HG02943 (cell line): ENCODE results near the gene HABP2.

ENCODE experiments used
- ATAC-seq: cut with Tn5 transposase; IDR thresholded peaks from one replicate; pipeline ENCODE4 v1.9.1; 2021; ENCODE audit warnings: mild to moderate bottlenecking, low read depth, moderate library complexity; ENCODE audit not compliant: unreplicated experiment

The HABP2 gene

DNA sequence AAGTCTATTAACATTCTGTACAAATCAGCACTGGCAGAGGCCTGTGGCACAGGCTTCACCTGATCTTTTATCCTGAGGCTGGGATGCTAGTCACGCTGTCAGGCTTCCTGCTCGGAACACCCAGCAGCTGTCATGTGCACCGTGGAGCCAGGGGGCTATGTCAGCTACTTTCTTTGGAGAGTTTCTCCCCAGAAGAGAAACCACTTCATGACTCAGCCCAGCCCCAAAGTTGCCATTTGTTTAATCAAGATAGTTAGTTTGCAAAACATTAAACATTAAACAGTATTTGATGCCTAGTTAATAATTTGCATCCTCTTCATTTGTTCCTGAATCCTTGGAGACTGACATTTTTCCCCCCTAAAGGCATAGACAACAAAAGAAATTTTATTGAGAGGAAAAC is at the start of gene HABP2:
HABP2 (plus strand) TSS at position 353 of the 400 bp plus-strand sequence. CDS start 69 bp downstream, outside the sequence.
- no peak for ATAC-seq

DNA sequence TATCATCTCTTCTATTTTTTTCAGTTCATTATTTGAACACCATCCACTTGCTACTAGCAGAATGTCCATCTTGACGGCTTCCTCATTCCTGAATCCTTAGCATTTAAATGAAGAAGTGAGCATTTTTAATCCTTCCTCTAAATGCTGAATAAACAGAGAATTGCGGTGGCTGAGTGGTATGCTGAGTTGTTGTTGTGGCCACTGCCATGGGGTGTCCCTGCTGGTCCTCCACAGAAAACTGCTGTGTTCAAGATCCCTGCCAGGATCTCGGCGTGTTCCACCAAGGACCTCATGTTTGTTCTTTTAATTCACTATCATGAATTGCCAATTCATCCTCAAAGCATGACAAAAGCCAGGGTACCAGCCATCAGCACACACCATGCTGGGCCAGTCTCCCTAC is 48.9 kb upstream of the HABP2 start:
- no peak for ATAC-seq

DNA sequence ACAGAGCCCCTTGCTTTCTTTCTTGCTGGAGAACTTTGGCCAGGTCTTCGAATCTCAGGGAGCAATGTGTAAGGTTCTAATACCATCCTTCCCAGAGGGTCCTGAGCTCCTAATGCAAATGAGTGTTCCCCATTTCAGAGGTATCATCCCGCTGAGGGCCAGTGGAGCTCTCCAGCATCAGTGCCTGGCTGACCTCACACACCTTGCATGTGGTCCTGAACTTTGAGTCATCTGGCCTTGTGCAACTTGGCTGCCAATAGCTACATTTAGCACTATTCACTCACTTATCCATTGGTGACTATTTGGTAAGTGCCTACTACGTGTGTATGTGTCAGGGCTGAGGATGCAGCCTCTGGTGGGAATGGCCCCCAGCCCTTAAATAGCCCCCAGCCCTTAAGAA is 48.4 kb upstream of the HABP2 start:
- no peak for ATAC-seq

DNA sequence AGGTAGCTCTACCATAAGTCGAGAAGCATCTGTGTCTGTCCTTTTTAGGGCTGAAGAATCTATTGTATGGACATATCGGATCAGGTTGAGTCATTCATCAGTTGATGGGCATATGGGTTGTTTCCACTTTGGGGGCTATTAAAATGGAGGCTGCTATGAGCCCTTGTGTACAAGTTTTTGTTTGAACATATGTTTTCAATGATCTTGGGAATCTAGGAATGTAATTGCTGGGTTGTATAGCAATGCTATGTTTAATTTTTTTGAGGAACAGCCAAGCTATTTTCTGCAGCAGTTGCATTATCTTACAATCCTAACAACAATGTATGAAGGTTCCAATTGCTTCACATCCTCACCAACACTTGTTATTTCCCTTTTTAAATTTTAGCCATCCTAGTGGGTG is 46.4 kb upstream of the HABP2 start:
- ATAC-seq, result no peak

DNA sequence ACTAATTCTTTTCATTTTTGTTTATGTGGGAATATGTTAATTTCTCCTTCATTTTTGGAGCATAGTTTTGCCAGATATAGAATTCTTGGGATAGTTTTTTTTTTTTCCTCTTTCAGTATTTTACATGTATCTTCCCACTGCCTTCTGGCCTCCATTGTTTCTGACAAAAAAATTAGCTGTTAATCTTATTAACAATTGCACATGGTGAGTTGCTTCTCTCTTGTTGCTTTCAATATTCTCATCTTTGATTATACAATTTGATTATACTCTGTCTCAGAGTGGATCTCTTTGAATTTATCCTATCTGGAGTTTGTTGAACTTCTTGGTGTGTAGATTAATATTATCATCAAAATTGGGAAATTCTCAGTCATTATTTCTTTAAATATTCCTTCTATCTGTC is 41.4 kb upstream of the HABP2 start:
- no peak for ATAC-seq

DNA sequence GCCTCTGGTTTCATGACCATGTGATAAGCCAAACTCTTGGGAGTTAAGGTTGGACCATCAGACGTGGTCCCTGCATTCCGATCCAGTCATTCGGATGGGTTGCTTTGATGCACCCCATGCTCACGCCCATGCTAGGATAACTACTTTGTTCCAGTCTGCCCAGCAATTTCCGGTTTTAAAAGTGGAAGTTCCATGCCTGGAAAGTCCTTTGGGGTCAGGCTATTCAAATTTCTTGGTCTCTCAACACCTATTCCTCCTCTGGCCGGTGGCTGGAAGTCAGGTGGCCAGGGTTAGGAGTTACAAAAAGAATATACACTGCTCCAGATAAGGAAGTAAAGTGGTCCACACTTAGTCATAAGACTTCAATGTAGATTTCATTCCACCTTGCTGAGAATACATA is 37.7 kb upstream of the HABP2 start:
- ATAC-seq, result no peak

DNA sequence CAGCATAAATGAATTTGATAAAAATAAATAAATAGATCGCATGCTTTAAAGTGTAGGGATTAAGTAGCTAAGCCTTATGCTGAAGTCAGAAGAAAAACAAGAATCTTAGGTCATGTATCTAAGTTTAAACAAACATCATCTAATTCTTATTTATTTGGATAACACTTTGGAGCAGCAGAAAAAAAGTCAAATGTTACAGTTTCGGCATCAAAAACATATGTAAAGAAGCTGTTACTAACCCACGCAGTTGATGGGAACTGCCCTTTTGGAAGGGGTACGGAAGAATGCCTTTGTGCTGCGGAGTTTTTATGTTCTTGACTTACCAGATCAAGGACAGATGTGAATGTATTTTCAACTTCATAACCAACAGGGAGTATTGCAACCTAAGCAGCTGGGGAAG is 37.3 kb upstream of the HABP2 start:
- ATAC-seq, result no peak

DNA sequence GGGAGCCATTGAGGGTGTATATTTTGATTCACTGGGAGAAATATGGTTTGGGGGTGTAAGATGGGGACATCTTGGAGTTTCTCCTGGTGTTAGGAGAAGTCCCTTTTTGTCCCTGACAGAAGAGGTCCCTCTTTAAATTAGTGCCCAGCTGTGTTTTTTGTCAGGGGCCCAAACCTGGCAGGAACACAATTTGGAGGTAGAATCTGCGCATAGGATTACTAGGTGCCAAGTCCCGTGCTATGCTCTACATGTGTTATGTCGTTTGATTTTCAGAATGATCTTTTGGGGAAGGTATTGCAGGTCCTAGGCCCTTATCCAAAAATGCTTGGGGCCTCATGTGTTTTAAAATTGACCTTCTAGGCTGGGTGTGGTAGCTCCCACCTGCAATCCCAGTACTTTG is 36.8 kb upstream of the HABP2 start:
- ATAC-seq, result no peak

DNA sequence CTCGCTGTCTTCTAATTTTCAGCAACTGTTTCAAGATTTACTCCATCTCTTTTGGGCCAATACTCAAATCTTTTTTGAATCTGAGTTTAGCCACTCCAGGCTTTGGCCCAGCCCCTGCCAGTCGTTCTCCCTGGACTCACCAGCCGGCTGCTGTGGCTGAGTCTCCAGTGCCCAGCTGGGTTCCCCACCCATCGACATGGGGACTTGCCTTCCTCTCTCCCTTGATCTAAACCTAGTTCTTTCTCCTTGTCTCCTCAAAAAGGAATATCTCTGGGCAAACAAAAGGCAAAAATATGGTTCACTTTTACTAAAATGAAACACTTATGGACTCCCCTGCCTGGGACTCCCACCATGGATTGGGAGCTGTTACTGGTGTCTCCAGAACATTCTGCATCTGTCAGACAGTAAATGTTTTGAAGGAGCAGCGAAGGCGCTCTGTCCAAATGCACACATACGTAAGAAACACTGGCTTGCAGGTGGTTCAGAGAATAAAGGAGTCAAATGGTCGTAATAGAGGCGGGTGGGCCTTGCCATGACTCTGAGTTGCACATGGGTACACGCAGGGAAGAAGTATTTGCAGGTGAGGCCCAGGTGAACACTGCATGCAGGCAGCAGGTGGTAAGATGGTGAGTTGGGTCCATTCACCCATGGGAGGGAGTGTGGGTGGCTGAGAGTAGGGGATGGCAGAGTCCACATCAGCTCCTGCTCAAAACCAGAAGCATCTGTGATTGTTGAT is 35.5 kb upstream of the HABP2 start:
- no peak for ATAC-seq

DNA sequence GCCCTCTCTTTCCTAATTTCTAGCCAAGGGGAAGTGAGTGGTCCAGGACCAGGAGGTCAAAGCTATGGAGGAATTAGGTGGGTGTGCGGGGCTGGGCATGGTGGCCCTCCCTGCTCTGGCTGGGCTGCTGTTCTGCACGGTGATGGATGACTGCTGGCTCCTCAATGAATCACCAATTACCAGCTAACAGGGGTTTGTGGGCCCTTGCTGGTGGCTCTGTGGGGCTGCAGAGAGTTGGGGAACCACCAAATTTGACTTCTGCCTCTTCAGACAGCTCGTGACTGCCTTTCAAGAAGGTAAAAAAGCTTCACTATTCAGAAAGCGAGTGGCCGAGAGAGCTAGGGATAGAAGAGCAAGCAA is 35.0 kb upstream of the HABP2 start:
- ATAC-seq, result no peak

DNA sequence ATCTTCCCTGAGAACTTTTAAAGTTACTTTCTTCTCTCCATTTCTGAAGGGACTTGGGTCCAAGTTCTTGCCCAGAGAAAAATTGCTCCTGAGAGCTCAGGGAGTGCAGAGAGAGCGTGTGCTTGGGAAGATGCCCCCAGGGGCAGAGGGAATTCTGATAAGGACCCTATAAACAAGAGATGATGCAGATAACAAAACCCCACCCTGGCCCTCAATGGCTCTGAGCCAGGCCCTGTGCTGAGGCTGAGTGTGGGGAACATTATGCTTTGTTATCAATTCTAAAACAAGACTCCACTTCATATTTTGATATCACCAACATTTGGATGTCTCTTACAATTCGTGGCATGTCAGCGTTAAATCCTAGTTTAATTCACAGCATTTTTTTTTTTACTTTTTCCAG is 34.4 kb upstream of the HABP2 start:
- no peak for ATAC-seq

DNA sequence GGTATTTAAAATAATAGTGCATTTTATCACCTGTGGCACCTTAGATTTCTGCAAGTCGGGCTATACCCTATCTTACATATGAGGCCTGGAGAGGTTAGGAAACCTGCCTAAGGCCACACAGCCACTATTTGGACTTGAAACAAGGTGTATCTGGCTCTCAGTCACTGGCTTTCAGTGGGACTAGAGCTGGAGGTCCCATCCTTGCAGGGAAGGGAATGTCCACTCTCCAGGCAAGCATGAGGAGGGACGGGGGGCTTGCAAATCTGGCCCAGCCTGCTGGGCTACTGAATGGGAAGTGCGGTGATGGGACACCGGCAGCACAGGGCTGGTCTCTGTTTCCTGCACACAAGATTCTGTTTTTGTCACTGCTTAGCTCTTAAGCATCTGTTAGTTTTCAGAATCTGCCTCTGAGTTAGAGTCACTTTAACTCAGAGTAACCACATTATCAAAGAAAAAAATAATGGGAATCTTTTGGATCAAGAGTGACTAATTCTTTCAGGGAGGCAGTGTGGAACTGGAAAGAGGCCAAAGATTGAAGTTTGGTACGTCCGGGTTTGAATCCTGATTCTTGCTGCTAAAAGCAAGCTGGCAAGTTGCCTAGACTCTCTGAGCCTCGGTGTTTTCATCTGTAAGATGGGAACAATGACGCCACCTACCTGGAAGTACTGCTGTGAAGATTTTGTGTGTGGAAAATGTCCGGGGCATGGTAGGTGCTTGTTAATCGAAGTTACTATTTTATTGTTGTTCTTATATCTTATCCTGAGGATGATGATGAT is 33.8 kb upstream of the HABP2 start:
- no peak for ATAC-seq

DNA sequence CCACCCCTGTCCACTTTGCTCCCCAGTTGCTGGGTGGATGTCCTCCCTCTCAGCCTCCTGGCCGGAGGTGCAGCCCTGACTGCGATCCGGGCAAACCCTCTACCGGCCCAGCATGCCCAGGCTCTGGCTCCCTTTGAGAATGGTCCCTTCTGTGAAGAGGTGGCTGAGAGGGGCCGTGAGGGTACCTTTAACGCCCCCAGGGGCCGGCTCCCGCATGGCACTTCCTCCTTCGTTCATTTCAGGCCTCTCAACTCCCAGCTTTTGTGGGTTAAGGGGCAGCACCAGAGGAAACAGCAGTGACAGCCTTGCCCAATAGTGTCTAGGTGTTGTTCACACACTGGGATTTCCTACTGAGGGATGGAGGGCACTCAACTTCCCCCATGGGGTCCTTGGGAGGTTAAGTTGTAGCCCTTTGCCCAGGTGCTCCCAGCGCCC is 33.2 kb upstream of the HABP2 start:
- ATAC-seq, result no peak

DNA sequence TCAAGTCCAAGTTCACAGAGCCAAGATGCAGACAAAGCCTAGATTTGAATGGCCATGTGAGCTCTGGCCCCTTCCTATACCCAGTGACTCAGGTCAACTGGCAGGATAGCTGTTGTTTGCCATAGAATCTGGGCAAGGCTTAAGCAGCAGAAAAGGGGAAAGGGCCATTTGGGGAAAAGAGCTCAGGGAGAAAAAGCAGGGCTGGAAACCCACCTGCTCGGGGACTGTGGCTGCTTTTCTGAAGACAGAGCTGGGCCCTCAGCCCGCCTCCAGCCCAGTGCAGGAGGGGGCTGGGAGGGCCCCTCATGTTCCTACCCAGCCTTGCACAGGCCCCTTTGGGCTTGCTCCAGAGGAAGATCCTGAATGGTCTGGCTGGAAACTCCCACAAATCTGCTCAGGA is 32.6 kb upstream of the HABP2 start:
- no peak for ATAC-seq

DNA sequence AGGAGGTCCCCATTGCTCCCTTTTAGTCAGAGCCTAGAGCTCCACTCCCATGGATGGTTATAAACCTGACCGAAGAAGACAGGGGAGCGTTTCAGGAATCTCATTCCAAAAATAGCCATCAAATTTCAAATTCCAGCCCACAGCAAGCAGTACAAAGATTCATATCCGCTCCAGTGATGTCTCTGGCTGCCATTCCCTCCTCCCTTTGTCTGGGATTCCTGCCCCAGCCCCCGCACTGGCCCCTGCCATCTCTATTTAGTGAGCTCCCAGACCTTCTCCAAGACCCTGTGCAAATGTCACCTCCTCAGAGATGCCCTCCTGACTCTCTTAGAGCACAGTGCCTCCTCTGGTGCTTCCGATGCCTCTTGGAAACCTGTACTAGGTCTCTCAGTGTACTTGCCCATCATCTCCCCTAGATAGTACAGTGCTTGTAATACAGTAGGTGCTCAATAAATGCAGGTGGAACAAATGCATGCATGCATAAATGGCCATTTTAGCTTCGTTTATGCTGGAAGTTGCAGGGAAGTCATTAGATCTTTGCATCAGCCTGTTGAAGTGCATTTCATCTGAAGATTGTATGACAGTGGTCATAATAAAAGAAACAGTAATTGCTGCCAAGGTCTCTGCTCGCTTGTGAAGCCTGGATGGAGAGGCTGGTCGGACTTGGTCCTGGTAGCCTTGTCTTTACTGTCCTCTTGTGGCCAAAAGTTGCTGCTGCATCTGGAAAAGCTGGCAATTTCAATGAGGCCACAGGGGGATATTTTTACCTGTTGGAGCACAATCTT is 32.0 kb upstream of the HABP2 start:
- no peak for ATAC-seq

DNA sequence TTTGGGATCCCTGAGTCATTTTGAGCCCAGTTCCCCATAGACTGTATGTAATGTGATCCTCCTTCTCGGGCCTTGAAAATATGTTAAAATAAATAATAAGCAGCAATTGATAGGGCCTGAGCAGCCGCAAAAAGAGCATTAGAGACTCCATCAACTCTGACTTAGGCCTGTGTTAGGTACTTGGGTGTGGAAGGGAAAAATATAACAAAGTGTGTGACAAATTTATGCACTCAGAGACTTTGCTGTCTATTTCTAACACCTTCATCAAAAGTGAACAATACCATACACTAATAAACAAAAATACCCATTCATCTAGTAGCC is 31.4 kb upstream of the HABP2 start:
- no peak for ATAC-seq

DNA sequence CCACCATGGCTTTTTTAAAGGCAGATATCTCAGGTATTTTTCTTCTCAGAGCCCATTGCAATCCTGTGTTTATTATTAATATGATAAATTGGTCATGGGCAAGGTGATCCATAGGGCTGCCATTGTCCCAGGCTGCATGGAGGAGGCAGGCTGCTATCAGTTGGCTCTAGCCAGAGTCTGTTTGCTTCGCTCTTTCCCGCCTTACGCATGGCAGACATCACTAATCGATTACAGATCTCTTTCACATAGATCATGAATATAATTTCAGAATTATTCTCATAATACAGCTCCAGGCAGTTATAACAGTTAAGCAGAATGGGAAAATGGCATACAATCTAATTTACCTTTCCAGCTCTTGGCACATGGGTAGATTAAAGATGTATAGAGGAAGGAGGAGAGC is 30.4 kb upstream of the HABP2 start:
- ATAC-seq, result no peak

DNA sequence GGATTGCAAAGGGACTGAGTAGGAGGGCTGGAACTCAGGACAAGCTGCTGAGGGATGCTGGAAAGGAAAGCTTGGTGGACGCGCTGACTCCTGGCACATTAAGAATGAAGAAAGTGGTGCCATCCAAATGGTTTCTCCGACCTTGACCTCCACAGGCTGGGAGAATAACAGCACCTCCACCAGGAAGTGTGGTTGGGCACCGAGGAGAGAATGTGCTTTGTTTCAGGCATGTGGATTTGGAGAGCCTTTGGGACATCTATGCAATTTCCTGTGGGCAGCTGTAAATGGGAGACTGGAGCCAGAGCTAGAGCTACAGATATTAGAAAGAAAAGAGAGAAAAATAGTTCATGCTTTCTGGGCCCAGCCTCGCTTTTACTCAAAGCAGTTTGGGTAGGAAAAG is 29.8 kb upstream of the HABP2 start:
- no peak for ATAC-seq

DNA sequence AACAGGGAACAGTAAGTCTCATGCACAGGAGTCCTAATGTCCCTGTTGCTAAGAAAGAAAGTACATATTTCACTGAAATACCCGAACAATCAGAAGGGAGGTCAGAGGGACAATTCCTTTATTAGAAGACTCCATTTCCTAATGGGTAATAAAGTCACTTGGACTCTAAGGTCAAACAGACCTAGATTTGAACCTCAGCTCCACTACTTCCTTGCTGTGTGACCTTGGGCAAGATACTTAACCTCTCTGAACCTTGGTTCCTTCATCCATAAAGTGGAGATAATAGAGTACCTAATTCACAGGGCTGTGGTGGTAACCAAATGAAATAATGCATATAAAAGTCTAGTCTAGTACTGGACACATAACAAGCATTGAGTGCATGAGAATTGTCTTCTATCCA is 29.2 kb upstream of the HABP2 start:
- ATAC-seq, result no peak

DNA sequence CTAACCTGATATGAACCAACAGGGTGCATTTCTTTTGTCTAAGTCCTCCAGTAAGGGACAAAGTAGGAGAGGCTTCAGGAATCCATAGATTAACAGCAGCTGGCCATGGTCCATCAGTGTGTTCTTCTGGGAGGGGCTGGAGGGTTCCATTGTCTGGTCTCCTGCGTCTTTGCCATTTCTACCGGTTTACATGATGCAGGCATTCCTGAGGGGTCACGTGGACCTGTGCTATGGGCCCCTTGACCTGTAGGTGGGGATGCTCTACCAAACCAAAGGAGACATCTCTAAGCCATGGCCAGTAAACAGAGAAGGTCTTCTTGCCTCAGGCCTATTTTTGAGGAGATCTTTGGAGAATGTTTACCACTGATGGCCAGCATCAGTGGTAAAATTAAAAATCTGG is 28.7 kb upstream of the HABP2 start:
- ATAC-seq, result no peak
